Head of caudate nucleus (tissue), 42 donors: ENCODE data around the gene KATNAL2.

Source experiments
- DNase-seq, 42 donors: peaks; one replicate each; pipeline versions ENCODE4 v3.0.0 to v3.0.0-alpha.2; 2020 to 2021; ENCODE audit warnings: mixed read lengths in 7 of 42
- intact Hi-C: fragments of 100-400 bp; cut with DNase I; formaldehyde crosslinking; loops from one replicate; pipeline ENCODE4 v1.15.0; 2022

Gene KATNAL2

GRCh38 chr18:47151439-47151838 lies 234.0 kb downstream of the KATNAL2 start:
- intact Hi-C loops = loop anchor here (2.0 kb wide), 1 partner anchor 25 kb away; the partner anchor contains the start of gene IER3IP1

More at GRCh38 chr18:47151439-47151838, 234.0 kb downstream of the KATNAL2 start:
- no peak for DNase-seq
